Activated naive CD4-positive, alpha-beta T cell treated with Interleukin-2 at 50 U/mL for 16 hours (primary cell): Measurements from ENCODE around the gene CTNNA2.

Source experiments
- DNase-seq: peaks from one replicate; pipeline ENCODE4 v3.0.0-alpha.2; 2020

CTNNA2 gene

DNA sequence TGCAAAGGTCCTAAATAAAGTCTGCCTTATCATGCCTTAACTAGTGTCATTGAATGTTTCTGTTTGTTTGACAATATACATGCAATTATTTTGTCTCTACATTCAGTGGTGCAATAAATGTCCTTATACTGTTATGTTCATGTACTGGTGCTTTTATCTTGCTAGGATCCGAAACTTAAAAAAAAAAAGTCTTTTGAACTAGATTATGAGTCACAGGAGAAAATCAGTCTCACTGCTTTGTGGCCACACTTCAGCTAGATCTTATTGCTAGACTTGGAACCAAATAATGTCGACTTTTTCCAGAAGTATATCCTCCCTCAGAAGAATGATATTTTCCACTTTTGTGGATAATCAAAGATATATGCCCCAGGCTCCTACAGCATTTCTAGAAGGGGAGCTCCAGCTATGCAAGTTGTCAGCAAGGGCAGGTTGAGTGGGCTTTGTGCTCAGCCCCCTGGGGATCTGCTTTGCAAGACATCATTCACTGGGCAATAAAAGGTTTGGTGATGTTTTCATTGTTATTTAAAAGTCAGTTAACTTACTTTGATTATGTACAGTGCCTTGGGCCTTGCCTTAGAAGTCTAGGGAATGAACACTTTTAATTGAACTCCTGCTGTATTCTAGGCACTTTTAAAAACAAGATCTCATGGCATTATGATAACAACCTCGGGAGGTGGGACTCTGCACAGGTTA lies 948.8 kb downstream of the CTNNA2 start:
- no peak for DNase-seq

DNA sequence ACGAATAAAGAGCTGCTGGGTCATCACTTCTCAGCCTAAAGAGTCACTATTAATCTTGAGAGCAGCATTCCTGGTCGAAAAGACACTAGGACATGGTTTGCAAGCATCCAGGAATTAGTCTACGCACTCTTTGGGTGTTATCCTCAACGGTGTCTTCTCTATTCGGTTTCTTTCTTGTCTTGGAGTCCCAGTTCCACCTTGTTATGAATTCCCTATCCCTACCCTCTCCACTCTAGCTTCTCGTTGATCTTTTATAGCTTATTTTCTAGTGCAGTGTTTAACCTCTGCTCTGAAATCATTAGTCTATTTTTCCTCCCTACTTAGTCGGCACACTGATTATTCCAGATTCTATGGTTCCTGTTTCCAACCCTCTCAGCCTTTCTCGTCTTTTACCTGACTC lies 949.8 kb downstream of the CTNNA2 start:
- no peak for DNase-seq

DNA sequence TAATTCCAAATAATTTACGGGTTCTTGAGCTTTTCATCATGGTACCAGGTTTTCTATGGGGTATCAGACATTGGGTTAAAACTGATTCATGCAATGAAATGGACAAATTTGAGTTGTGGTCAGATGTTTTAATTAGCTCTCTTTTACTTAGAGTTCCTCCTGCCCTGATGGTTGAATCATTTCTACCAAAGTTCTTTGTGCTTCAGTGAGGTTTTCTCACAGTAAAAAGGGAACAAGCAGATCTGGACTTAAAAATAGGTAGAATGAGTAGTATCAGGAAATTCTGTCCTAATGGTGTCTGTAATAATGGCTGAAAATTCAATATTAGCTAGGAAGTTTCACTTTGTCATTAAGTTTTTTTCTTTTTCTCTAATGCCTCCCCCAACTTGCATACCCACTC lies 951.4 kb downstream of the CTNNA2 start:
- DNase-seq, result no peak

DNA sequence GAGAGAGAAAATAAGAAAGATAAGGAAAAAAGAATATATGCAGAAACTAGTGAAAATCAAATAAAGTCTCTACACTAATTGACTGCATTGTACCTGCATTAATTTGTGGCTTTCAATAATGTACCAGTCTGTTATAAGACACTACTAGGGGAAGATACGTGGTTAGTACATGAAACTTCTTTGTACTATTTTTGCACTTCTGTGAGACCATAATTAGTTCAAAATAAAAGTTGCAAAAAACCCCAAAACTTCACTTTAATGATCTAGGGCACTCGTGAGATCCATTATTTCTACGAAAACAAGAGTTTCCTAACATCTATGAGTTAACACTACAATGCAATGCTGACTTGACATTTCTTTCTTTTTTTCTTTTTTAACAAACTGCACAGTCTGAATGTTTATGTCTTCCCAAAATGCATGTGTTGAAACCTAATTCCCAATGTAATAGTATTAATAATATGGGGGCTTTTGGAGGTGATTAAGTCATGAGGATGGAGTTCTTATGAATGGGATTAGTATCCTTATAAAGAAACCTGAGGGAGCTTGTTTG lies 954.5 kb downstream of the CTNNA2 start:
- DNase-seq, result no peak

DNA sequence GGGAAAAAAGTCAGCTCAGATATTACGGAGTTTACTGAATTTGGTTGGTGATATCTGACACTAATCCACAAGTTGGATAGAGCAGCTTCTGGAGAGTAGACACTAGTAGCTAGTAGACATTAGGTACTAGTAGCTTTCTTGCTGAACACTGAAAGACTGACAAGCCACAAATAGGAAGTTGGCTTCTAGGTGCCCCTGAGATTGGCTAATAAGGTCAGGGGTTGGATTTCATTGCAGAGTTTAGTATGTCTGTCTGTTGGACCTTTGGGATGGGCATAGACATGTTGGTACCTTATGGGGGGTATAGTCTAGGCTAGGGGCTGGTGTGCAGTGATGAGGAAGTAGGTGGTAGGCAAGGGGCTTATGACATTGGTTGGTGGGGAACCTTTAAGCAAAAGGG lies 956.6 kb downstream of the CTNNA2 start:
- no peak for DNase-seq

DNA sequence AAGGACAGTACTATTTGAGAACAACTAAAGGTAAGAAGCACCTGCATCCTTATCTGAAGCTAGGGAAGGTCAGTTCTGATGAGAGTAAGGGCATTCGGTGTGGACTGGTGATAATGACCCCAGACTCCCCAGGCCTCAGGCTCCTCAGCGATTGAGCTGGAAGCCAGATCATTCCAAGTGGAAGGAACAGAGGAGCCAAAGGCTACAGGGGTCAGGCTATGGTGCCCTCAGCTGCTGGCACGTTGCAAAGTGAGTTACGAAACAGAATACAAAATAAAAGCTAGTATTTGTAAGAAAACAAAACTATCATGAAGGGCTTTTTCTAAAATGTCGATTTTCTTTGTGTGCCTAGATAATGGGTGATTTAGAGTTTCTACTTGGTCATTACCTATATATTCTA lies 960.2 kb downstream of the CTNNA2 start:
- no peak for DNase-seq

DNA sequence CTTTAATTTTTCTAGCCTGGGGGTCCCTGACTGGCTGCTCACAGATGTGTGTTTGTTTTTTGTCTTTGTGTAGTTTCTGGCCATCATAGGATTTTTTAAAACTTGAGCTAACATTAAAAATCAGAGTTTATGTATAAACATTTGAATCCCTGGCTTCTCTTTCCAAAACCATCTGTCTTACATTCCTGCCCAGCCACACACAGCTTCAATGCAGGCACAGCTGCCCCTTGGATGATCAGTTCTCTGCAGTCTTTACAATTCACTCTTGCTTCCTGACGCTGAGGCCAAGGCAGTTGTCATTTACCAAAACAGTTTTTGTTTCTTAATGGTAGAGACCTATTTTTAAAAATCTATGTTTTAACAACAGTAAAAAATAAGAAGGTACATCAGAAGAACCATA lies 960.9 kb downstream of the CTNNA2 start:
- no peak for DNase-seq

DNA sequence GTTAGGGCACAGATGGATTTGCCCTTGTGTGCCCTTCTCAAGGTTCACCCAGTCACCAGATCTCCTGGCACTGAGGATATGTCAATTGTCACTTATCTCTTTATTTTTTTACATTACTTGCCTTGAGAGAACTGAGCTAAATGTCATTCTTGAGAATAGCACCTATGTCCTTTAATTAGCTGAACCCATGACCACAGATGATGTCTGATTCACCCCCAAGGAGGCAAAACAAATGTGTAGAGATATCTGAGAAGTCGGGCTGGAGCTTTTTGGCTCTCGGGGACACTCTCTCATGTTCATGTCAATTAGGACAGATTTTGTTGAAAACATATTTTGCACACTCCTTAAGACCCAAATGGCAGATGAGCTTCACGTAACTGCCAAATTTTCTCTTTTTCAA lies 963.1 kb downstream of the CTNNA2 start:
- DNase-seq, result no peak

DNA sequence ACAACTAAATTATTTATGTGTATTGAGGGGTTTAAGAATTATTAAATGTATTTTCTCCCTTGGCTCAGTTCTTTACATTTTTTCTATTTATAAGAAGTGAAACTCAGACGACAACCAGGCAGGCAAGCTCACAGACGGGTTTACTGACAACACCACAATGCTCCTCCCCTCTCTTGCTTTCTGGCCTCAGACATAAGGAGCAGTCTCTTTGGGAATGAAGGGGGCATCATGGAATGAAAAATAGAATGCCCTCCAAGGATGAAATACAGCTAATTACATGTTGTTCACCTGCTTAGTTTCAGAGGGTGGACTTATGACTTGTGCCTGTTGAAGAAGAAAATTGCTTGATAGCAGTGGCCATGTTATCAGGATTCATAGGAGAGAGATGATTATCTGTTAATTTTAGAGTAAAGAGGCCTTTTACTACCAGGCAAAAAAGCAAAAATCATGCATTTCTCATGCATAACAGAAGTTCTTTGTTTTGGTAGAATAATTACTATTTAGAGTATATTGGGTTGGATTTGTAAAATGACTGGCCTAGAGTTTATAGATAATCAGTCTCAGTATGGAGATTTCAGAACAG lies 963.8 kb downstream of the CTNNA2 start:
- DNase-seq, result no peak

DNA sequence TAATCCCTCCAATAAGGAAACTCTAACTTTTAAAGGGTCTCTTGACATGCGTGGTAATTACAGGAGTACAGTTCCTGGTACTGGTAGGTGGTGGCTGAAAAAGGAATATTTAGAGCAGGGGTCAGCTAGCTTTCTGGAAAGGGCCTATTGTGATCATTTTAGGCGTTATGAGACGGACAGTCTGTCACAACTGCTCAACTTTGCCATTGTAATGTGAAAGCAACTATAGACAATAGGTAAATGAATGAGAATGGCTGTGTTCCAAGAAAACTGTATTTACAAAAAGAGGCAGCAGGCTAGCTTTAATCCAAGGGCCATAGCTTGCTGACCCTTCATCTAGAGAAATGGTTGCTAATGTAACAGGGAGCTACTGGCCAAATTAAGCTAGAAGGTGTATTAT lies 969.4 kb downstream of the CTNNA2 start:
- no peak for DNase-seq

DNA sequence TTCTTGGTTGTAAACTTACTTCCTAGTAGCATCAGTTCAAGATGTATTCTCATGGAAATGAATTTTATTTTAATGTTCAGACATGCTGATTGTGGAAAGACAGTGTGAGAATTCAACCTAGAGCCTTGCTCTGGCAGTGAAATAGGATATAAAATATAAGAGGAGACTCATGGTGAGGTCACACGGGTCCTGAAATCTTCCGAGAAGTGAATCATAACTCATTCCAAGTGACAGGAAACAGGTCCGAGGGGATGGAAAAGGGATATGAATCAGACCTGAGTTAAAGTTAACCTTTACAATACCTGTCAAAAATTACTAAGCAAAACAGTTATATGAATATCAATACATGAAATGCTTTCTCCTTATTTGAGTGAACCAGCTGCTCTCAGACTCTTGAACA lies 976.9 kb downstream of the CTNNA2 start:
- DNase-seq, result no peak

DNA sequence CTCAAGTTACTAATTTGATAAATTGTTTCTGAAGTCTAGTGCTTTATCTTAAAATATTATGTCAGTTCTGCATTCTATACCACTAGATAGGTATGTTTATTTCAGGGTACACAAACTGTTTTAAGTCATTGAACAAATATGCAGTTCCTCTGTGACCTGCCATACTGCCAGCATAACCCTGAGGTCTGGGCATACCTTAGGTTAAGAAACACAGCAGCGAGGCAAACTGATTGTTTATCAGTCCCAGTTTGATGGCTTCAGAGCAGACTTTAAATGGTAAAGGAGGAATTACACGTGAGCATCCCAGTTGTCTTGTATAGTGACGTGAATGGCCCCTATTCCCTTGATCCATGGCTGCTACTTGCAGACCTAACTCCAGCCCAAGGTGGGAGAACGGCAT lies 978.1 kb downstream of the CTNNA2 start:
- DNase-seq, result no peak

DNA sequence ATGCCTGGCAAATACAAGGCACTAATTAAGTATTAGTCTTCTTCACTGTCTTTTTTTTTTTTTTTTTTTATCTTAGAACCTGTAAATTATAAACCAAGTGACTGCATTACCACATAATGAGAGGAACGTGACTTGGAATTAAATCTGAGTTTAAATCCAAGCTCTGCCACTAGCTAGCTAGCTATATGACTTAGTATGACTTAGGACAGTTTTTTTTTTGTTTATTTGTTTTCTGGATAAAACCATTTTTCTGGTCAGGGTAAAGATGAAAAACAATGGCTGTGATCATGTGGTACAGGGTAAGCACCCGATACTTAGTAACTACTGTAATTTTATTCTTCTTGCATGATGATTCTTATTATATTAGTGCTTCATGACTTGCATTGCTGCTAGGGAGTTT lies 983.5 kb downstream of the CTNNA2 start:
- DNase-seq, result no peak

DNA sequence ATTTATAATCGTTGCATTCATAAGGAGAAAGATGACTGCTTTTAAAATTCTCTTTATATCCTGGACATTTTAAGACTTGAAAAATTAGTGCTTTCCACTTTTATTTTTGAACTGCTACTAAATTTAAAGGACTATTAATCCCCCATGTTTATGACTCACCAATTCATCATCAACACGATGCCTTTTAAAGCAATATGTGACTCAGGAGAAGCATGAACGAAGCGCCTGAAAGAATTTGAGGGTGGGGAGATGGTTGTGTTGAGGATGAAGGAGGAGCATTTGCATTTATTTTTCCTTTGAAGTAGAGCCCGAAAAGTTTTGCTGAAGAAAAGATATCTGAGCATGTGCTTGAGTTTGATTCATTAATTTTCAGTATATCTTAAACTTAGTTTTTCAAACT lies 983.9 kb downstream of the CTNNA2 start:
- DNase-seq, result no peak

DNA sequence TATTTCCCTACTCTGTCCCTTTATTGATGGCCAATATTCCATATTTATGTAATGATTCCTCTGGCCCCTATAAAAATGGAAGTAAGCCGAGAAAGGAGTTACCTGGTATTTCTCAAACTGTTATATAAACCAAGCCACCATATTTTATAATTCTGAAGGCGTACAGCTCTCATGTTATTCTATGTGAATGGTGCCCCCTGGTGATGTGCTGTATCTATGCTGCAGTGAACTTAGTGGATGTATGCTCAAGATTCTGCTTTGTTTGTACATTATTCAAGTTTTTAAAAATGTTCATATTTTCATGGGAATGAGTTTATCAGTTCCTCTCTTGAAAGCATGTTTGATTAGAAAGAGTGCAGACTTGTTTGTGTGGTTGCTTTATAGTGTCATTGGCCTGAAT lies 986.2 kb downstream of the CTNNA2 start:
- DNase-seq, result no peak

DNA sequence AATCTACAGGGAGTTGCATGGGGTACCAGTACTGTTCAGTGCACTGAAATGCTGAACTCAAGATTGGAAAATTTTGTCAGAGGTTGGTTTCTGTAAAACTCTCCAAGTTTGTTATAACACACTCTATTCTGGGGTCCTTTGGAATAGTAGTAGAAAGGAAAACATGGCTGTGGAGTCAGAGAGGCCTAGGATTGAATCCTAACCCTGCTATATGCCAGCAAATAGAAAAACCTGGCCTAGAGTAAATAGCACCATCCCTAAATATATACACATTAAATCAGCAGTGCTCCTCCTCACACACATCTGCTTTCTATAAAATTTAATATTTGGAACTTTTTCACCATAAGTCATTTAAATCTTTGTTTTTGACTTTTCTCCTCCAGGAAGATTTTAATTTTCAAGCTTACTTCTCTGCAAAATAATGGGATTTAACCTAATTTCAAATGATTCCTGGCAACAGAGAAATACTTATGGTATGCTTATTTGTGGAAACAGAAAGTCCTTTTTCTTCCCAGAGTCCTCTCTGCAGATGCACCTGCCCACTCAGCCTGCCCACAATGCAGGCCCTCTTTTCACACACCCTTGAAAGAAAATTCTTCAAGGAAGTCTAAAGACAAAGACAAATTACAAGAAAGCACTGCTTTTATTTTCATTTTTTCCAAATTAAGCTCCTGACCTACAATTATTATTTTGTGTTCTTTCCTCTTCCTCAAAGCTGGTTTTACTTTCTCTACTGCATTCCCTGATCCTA lies 989.2 kb downstream of the CTNNA2 start:
- no peak for DNase-seq

DNA sequence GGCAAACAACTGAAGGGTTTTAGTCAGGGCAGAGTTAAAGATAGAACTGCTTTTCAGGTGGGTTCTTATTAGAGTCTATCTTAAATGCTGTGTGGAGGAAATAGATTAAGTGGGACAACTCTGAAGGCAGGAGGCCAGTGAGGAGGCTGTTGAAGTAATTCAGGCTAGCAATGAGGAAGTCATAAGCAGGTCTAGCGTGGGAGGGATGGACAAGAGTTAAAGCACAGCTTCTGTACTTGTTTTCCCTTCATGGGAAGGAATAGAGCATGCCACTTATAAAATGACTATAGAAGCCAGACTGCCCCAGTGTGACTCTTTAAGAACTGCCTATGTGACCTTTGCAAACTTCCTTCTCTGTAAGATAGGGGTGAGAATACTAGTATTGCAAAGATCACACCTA lies 993.7 kb downstream of the CTNNA2 start:
- no peak for DNase-seq

DNA sequence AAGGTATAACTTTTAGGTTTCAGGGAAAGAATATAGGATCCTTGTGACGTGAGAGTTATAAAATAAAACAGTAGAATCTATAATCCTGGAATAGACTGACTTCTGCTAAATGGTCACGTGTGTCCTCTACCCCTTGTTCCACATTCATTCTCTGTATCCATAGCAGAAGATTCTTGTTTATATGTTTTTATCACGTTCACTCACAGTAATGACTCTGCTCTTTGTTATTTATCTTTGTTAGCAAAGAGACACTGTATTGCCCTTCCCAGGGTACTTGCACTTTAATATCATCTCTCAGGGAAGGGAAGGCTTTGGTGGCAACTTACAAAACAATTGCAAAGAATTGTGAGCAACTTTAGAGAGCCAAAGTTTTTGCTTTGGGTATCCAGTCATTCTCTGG lies 997.9 kb downstream of the CTNNA2 start:
- DNase-seq, result no peak

DNA sequence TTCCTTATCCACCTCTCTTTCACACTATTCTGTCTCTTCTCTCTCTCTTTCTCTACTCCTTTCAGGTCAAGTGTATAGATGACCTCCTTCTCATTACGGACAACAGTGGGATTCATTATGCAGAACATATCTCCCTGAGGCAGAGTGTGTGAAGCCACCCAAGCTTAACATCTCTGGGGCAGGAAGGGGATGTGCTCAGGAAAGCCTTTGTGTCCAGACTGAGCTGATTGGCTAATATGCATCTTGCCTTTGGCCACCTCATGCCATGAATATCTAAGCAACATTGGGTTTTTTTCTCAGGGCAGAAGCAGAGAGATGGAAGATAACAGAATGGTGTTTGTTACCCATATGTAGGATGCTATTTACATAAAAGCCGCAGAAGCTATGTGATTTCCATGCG lies 1003.1 kb downstream of the CTNNA2 start:
- DNase-seq, result no peak

DNA sequence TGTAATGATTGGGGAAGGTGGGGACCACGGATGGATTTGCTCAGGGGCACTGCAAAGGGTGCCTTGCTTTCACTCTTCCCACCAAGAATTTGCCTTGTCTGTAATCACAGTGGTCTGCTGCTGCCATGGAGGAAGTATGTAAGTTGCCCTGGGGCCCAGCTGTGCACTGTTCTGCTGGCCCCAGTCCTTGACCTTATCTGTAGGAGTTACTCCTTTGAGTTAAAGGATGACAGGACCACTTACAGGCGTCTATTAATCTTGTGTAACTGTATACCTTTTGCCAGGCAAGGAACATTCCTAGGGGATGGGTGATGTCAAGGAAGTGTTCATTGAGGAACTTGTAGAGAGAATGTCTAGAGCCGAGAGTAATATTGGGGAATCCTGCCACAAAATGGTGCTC lies 1004.5 kb downstream of the CTNNA2 start:
- no peak for DNase-seq

DNA sequence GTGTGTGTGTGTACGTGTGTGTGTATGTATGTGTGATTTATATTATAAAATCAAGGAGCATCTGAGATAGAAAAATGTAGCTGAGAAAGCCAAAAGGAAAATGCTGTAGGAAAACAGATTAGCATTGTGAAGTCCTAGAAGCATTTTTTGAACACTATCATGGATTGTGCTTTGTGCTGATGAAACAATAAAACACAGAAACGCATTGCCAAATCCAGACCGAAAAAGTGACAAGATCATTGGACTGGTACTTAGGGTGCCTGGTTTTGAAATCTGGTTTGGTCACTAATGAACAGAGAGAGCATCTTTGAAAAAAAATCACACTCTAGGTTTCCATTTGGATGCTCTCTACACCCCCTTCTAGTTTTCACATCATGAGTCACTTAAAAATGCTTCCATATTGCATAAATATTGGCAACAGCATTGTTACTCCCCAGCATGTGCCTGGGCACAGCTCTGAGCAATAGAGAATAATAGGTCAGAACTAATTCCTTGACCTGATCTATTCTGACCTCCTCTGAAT lies 1006.3 kb downstream of the CTNNA2 start:
- no peak for DNase-seq

DNA sequence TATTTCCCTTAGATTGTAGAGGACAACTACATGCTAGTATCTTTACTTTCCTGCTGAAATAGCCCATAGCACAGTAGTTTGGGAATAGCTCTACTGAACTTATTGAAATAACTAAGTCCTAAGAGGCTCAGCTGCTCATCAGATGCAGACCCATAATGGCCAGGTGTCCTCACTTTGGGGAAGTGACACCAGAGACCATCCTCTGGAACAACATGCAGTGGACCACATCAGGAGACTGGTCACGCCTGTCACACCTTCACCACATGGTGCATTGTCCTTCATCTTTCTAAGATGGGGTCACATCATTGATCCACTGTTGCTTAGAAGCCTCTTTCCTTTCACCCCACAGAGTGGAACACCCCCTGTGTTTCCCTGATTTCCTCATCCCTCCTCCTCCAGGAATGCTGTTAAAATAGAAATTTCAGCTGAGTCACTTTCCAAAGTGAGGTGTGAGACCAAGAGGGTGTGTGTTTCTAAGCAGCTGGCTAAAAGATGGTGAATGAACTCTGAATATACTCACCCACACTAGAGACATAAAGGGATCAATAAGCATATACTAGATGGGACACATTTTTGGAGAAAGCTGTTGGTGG lies 1006.9 kb downstream of the CTNNA2 start:
- DNase-seq, result no peak

DNA sequence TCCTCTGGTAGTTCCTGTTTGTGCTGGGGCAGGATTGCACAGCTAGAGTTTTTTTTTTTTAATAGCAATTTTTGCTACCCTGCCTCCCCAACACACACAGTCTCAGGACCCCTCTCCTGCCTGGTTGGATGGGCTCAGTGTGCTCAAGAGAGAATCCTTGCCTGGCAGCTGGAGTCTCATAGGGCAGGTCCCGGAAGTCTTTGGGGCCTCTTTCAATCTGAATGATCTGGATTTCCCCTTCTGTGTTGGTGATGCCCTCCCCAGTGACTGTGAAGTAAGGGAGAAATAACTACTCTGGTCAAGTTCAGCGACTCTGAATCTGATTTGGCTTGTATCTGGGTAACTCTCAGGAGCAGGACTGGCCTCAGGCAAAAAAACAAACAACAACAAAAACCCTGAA lies 1012.3 kb downstream of the CTNNA2 start:
- DNase-seq, result no peak

DNA sequence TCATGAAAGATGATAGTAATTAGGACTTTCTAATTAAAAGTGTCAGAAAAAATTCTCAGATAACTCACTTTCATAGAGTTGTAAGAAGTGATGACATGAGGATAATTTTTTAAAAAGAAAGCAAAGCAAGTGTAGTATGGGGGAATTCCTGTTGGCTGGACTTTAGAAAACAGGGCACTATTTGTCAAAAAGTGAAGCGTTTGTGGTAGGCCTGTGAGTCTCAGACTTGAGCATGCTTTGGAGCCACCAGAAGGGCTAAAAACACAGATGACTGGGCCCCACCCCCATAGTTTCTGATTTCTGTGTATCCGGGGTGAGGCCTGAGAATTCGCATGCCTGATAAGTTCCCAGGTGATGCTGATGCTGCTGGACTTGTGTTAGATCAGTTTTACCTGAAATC lies 1014.3 kb downstream of the CTNNA2 start:
- no peak for DNase-seq
